ENCODE measurements around the gene SNHG17. TPM values are rescaled to one million over a fixed set of nuclear protein-coding genes. Genes with fewer than 3 reads are reported as not detected.
A peak's percentile ranks its signal among the peaks of the same experiment; 100 is the strongest.

The SNHG17 gene
- total and polyA plus RNA-seq, 9 of the 15 experiments (the other 6 are each of a cell fraction or from before 2014, with no cell fraction given) = 29.8 to 106 (median 57.7) TPM

GRCh38 chr20:38446441-38447209 is 11.5 kb upstream of the SNHG17 start (continued):
- TF ChIP-seq, protein P1, sequence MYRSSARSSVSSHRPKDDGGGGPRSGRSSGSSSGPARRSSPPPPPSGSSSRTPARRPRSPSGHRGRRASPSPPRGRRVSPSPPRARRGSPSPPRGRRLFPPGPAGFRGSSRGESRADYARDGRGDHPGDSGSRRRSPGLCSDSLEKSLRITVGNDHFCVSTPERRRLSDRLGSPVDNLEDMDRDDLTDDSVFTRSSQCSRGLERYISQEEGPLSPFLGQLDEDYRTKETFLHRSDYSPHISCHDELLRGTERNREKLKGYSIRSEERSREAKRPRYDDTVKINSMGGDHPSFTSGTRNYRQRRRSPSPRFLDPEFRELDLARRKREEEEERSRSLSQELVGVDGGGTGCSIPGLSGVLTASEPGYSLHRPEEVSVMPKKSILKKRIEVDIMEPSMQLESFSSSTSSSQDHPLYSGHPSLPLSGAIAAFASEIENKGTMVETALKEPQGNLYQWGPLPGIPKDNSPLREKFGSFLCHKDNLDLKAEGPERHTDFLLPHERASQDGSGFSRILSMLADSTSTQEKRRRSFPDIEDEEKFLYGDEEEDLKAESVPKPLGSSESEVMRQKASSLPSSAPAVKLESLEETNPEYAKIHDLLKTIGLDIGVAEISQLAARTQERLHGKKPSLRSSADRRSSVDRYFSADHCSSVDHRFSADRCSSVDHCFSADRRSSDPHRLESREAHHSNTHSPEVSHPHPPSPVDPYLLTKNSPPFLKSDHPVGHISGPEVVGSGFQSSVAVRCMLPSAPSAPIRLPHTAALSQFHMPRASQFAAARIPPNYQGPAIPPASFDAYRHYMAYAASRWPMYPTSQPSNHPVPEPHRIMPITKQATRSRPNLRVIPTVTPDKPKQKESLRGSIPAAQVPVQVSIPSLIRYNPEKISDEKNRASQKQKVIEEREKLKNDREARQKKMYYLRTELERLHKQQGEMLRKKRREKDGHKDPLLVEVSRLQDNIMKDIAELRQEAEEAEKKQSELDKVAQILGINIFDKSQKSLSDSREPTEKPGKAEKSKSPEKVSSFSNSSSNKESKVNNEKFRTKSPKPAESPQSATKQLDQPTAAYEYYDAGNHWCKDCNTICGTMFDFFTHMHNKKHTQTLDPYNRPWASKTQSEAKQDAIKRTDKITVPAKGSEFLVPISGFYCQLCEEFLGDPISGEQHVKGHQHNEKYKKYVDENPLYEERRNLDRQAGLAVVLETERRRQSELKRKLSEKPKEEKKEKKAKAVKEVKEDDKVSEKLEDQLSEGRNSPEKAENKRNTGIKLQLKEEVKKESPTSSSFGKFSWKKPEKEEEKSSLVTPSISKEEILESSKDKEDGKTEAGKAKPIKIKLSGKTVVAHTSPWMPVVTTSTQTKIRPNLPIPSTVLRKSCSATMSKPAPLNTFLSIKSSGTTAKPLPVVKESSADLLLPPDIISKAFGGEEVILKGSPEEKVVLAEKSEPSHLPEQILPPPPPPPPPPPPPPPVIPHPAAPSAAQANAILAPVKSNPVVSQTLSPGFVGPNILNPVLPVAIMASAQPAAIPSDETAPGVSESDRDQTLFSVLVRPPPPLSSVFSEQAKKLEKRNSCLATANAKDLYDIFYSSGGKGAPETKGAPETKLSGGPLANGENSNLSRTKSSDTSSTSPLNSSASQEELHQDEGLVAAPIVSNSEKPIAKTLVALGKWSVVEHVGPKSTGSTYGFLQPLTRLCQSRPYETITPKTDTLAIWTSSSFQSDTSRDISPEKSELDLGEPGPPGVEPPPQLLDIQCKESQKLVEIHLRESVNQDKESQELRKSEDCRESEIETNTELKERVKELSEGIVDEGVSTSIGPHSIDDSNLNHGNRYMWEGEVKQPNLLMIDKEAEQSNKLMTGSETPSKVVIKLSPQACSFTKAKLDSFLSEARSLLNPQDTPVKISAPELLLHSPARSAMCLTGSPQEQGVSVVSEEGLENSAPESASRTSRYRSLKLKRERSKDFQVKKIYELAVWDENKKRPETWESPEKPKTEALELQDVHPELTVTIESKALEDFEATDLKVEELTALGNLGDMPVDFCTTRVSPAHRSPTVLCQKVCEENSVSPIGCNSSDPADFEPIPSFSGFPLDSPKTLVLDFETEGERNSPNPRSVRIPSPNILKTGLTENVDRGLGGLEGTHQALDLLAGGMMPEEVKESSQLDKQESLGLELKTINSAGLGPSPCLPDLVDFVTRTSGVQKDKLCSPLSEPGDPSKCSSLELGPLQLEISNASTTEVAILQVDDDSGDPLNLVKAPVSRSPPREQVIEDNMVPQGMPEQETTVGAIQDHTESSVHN (IDR thresholded peaks at IDR 0.05; ENCODE audit: borderline replicate concordance in 1 of 2, low read depth in 1 of 2) = peak in 1 of 2 experiments; percentile 42; a peak in 1 of 4 replicates
- TF ChIP-seq ZNF253 (CRISPR knock-in tag; conservative IDR thresholded peaks at IDR 0.05) (no peak), HEY1 (CRISPR knock-in tag; IDR thresholded peaks at IDR 0.05; ENCODE audit: borderline replicate concordance) (no peak), POLR3A (IDR thresholded peaks at IDR 0.05; ENCODE audit: borderline replicate concordance, extremely low read depth, insufficient read depth, insufficient read length) (no peak), CREB1 (IDR thresholded peaks at IDR 0.05) (peak; percentile 73), CREB1 (CRISPR knock-in tag; IDR thresholded peaks at IDR 0.05) (peak; percentile 81), SIN3A (IDR thresholded peaks at IDR 0.05; ENCODE audit: borderline replicate concordance in 2 of 2, control insufficient read depth in 1 of 2, low read depth in 2 of 2, low read length in 2 of 2) (peak; percentile 89 to 93; a peak in 3 of 4 replicates), MEF2D (tag; conservative IDR thresholded peaks at IDR 0.05; ENCODE audit: low read depth) (no peak), ZNF589 (CRISPR knock-in tag; IDR thresholded peaks at IDR 0.05; ENCODE audit: low read depth) (no peak), SP2 (IDR thresholded peaks at IDR 0.05; ENCODE audit: extremely low read depth, low read depth, low read length, poor library complexity, severe bottlenecking) (peak; percentile 99), BRD9 (IDR thresholded peaks at IDR 0.05; ENCODE audit: low read depth, partially characterized antibody) (peak; percentile 39), IRF9 (tag; IDR thresholded peaks at IDR 0.05) (no peak), FOXP1 (CRISPR knock-in tag; IDR thresholded peaks at IDR 0.05) (peak; percentile 82; the same call in 1 of the 2 replicates), BACH1 (tag; IDR thresholded peaks at IDR 0.05) (no peak)
- TF ChIP-seq, protein P2, sequence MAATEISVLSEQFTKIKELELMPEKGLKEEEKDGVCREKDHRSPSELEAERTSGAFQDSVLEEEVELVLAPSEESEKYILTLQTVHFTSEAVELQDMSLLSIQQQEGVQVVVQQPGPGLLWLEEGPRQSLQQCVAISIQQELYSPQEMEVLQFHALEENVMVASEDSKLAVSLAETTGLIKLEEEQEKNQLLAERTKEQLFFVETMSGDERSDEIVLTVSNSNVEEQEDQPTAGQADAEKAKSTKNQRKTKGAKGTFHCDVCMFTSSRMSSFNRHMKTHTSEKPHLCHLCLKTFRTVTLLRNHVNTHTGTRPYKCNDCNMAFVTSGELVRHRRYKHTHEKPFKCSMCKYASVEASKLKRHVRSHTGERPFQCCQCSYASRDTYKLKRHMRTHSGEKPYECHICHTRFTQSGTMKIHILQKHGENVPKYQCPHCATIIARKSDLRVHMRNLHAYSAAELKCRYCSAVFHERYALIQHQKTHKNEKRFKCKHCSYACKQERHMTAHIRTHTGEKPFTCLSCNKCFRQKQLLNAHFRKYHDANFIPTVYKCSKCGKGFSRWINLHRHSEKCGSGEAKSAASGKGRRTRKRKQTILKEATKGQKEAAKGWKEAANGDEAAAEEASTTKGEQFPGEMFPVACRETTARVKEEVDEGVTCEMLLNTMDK (IDR thresholded peaks at IDR 0.05; ENCODE audit: borderline replicate concordance, insufficient read depth, low read depth, low read length, poor library complexity, severe bottlenecking) = peak; percentile 93

Measured in K562 (cell line).